ENCODE data around the gene CNOT4. TPM values are rescaled to one million over a fixed set of nuclear protein-coding genes. Genes with fewer than 3 reads are reported as not detected.
A peak's percentile ranks its signal among the peaks of the same experiment; 100 is the strongest.
"Not testable (repeated sequence)": the region's sequence is repeated elsewhere in the genome, so short reads cannot be mapped to it uniquely, and the experiment has no call there.

CNOT4 gene
- total and polyA plus RNA-seq, 4 donors = 5.6 to 61.4 (median 11.7) TPM

DNA sequence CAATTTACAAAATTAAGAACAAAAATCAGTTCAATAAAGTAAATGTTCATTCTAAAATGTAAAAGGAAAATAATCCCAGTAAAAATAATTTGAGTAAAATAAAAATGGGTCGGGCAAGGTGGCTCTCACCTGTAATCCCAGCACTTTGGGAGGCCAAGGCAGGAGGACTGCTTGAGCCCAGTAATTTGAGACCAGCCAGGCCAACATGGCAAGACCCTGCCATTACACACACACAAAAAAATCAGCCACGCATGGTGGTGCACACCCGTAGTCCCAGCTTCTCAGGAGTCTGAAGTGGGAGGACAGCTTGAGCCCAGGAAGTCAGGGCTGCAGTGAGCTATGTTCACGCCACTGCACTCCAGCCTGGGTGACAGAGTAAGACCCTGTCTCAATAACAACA lies 34.4 kb downstream of the CNOT4 start:
- Histone ChIP-seq H3K9me3 (ENCODE audit: control insufficient read depth in 4 of 4, insufficient read depth in 3 of 4, low read length in 3 of 4) (no peaks in the 10 kb centered on the region), H3K9ac (ENCODE audit: insufficient read depth in 1 of 2, low read length in 2 of 2) (no peak overlapping the region), H3K36me3 (ENCODE audit: control insufficient read depth in 4 of 4, insufficient read depth in 4 of 4, low read length in 4 of 4) (peaks cover 0 to 2% (median 0%) of the 10 kb centered on the region in 4 donors), H3K4me3 (no peak overlapping the region), H3K27me3 (ENCODE audit: control insufficient read depth in 3 of 3, insufficient read depth in 3 of 3, low read length in 2 of 3) (no peaks in the 10 kb centered on the region), H3K27ac (ENCODE audit: low read depth in 1 of 2, low read length in 1 of 2) (no peak overlapping the region), H3K4me1 (ENCODE audit: control insufficient read depth in 5 of 5, insufficient read depth in 5 of 5, low read length in 5 of 5) (peaks cover 0 to 4% (median 0%) of the 10 kb centered on the region in 5 donors)
- TF ChIP-seq CTCF (IDR thresholded peaks at IDR 0.05; ENCODE audit: control extremely low read depth, extremely low read depth) = no peak
- DNase-seq = no peak
- no peak for ATAC-seq (ENCODE audit: insufficient read depth, low FRiP score)
- WGBS, 2 donors = 97 to 99% methylated on average over 4 of the region's 4 CpGs

DNA sequence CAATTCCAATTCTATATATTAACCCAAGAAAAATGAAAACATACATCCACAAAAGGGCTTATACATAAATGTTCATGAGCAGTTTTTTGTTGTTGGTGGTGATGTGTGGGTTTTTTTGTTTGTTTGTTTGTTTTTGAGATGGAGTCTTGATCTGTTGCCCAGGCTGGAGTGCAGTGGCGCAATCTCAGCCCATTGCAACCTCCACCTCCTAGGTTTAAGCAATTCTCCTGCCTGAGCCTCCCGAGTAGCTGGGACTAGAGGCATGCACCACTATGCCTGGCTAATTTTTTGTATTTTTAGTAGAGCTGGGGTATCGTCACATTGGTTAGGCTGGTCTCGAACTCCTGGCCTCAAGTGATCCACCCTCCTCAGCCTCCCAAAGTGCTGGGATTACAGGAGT lies 40.2 kb downstream of the CNOT4 start:
- not testable (repeated sequence) for H3K27ac ChIP-seq (ENCODE audit: low read depth in 1 of 2, low read length in 1 of 2); H3K9me3 ChIP-seq (ENCODE audit: control insufficient read depth in 4 of 4, insufficient read depth in 3 of 4, low read length in 3 of 4); H3K27me3 ChIP-seq (ENCODE audit: control insufficient read depth in 3 of 3, insufficient read depth in 3 of 3, low read length in 2 of 3); ATAC-seq (ENCODE audit: insufficient read depth, low FRiP score); DNase-seq; H3K36me3 ChIP-seq (ENCODE audit: control insufficient read depth in 4 of 4, insufficient read depth in 4 of 4, low read length in 4 of 4); H3K4me3 ChIP-seq; H3K4me1 ChIP-seq (ENCODE audit: control insufficient read depth in 5 of 5, insufficient read depth in 5 of 5, low read length in 5 of 5); H3K9ac ChIP-seq (ENCODE audit: insufficient read depth in 1 of 2, low read length in 2 of 2)
- WGBS, 2 donors = 91 to 94% methylated on average over 4 of the region's 4 CpGs

GRCh38 chr7:135467207-135467711 lies 42.6 kb downstream of the CNOT4 start:
- no peaks in the 10 kb centered on the region for H3K9me3 ChIP-seq (ENCODE audit: control insufficient read depth in 4 of 4, insufficient read depth in 3 of 4, low read length in 3 of 4)
- no peak overlapping the region for H3K9ac ChIP-seq (ENCODE audit: insufficient read depth in 1 of 2, low read length in 2 of 2)
- H3K27ac ChIP-seq (ENCODE audit: low read depth in 1 of 2, low read length in 1 of 2) = no peak overlapping the region
- ATAC-seq (ENCODE audit: insufficient read depth, low FRiP score) (peak; percentile 58), DNase-seq (no peak)
- TF ChIP-seq CTCF (IDR thresholded peaks at IDR 0.05; ENCODE audit: control extremely low read depth, extremely low read depth) = no peak
- no peak overlapping the region for H3K4me3 ChIP-seq
- no peaks in the 10 kb centered on the region for H3K36me3 ChIP-seq (ENCODE audit: control insufficient read depth in 4 of 4, insufficient read depth in 4 of 4, low read length in 4 of 4)
- no peaks in the 10 kb centered on the region for H3K27me3 ChIP-seq (ENCODE audit: control insufficient read depth in 3 of 3, insufficient read depth in 3 of 3, low read length in 2 of 3)
- 82 to 89% methylated on average over 5 of the region's 5 CpGs for WGBS, 2 donors
- H3K4me1 ChIP-seq (ENCODE audit: control insufficient read depth in 5 of 5, insufficient read depth in 5 of 5, low read length in 5 of 5) = peaks cover 0 to 7% (median 0%) of the 10 kb centered on the region in 5 donors

- H3K27me3 ChIP-seq (ENCODE audit: control insufficient read depth in 3 of 3, insufficient read depth in 3 of 3, low read length in 2 of 3) = no peaks in the 10 kb centered on the region
- TF ChIP-seq CTCF (IDR thresholded peaks at IDR 0.05; ENCODE audit: control extremely low read depth, extremely low read depth) = no peak
- peaks cover 0 to 7% (median 0%) of the 10 kb centered on the region in 5 donors for H3K4me1 ChIP-seq (ENCODE audit: control insufficient read depth in 5 of 5, insufficient read depth in 5 of 5, low read length in 5 of 5)
- DNase-seq (no peak), ATAC-seq (ENCODE audit: insufficient read depth, low FRiP score) (no peak)
- H3K4me3 ChIP-seq = no peak overlapping the region
- H3K9ac ChIP-seq (ENCODE audit: insufficient read depth in 1 of 2, low read length in 2 of 2) = no peak overlapping the region
- no peaks in the 10 kb centered on the region for H3K36me3 ChIP-seq (ENCODE audit: control insufficient read depth in 4 of 4, insufficient read depth in 4 of 4, low read length in 4 of 4)
- no peak overlapping the region for H3K27ac ChIP-seq (ENCODE audit: low read depth in 1 of 2, low read length in 1 of 2)
- H3K9me3 ChIP-seq (ENCODE audit: control insufficient read depth in 4 of 4, insufficient read depth in 3 of 4, low read length in 3 of 4) = no peaks in the 10 kb centered on the region
- WGBS, 2 donors = 74 to 89% methylated on average over 3 of the region's 3 CpGs
Measured at GRCh38 chr7:135466442-135467206, 43.3 kb downstream of the CNOT4 start.
